ENCODE measurements around the gene HES6.
"Not testable (repeated sequence)": the region's sequence is repeated elsewhere in the genome, so short reads cannot be mapped to it uniquely, and the experiment has no call there.

The HES6 gene

GRCh38 chr2:238239863-238240756, at the start of gene HES6:
Gene HES6, minus strand, starts transcription at chr2:238240038. Its CDS starts 133 bp downstream, at chr2:238239905.
- peak; percentile 90 for DNase-seq

- no peak for DNase-seq
Observed at GRCh38 chr2:238289574-238289973, 49.7 kb upstream of the HES6 start.

- peak; percentile 95 for DNase-seq
Observed at GRCh38 chr2:238288650-238289573, 49.1 kb upstream of the HES6 start.

GRCh38 chr2:238287737-238288649, 48.2 kb upstream of the HES6 start, which contains the start of gene PER2:
Gene PER2, minus strand, starts transcription at chr2:238288610. Its CDS starts 10,674 bp downstream, at chr2:238277936.
- no peak for DNase-seq

GRCh38 chr2:238286987-238287736, 47.3 kb upstream of the HES6 start:
- no peak for DNase-seq

GRCh38 chr2:238286551-238286950, 46.7 kb upstream of the HES6 start:
- DNase-seq, result no peak

- DNase-seq, result no peak
Observed at GRCh38 chr2:238286095-238286494, 46.3 kb upstream of the HES6 start.

GRCh38 chr2:238285653-238286082, 45.8 kb upstream of the HES6 start:
- DNase-seq, result no peak

GRCh38 chr2:238284802-238285515, 45.1 kb upstream of the HES6 start:
- DNase-seq, result no peak

GRCh38 chr2:238282861-238283738, 43.3 kb upstream of the HES6 start:
- no peak for DNase-seq

- DNase-seq, result no peak
Observed at GRCh38 chr2:238281826-238282480, 42.1 kb upstream of the HES6 start.

- DNase-seq, result no peak
Observed at GRCh38 chr2:238280083-238280825, 40.4 kb upstream of the HES6 start.

- DNase-seq, result no peak
Observed at GRCh38 chr2:238279324-238279682, 39.5 kb upstream of the HES6 start.

- no peak for DNase-seq
Observed at GRCh38 chr2:238278626-238279323, 38.9 kb upstream of the HES6 start.

- no peak for DNase-seq
Observed at GRCh38 chr2:238277695-238278094, 37.9 kb upstream of the HES6 start.

- DNase-seq, result no peak
Observed at GRCh38 chr2:238274152-238274865, 34.5 kb upstream of the HES6 start.

GRCh38 chr2:238273433-238273832, 33.6 kb upstream of the HES6 start:
- DNase-seq, result not testable (repeated sequence)
